Esophagus muscularis mucosa (tissue), 4 donors: ENCODE data around the gene CLNK. TPM values are rescaled to one million over a fixed set of nuclear protein-coding genes. Genes with fewer than 3 reads are reported as not detected.

ENCODE experiments used
- DNase-seq: peaks from one replicate; pipeline ENCODE4 v3.0.0-alpha.2; 2017; ENCODE audit errors: extremely low spot score
- H3K27ac ChIP-seq, 4 donors: fragments of 200-600 bp; sonication (generic); replicated peaks in 1 of 4; 1 replicate in 3 of 4; 2 replicates in 1 of 4; pipeline ENCODE4 v1.5.1; 2016 to 2019; ENCODE audit warnings: mild to moderate bottlenecking in 1 of 4
- H3K27me3 ChIP-seq, 4 donors: fragments of 200-600 bp; sonication (generic); one replicate each; pipeline versions ENCODE4 v1.5.1 to v1.6.0; 2016 to 2019
- H3K36me3 ChIP-seq, 4 donors: fragments of 200-600 bp; sonication (generic); one replicate each; pipeline ENCODE4 v1.5.1; 2016 to 2019
- H3K4me1 ChIP-seq, 4 donors: fragments of 200-600 bp; sonication (generic); one replicate each; pipeline ENCODE4 v1.5.1; 2016 to 2019
- H3K4me3 ChIP-seq, 4 donors: fragments of 200-600 bp; sonication (generic); 1 replicate in 2 of 4; 2 replicates in 2 of 4; pipeline ENCODE4 v1.5.1; 2016 to 2019; ENCODE audit warnings: mild to moderate bottlenecking in 4 of 4, moderate library complexity in 1 of 4
- H3K9me3 ChIP-seq, 4 donors: fragments of 200-600 bp; sonication (generic); 1 replicate in 3 of 4; 2 replicates in 1 of 4; pipeline ENCODE4 v1.5.1; 2016 to 2019
- EP300 ChIP-seq: sonication (generic); formaldehyde crosslinking; IDR thresholded peaks from one replicate; pipeline ENCODE4 v1.6.1; 2017; ENCODE audit warnings: antibody characterized with exemption
- POLR2A ChIP-seq: fragments of 450-650 bp; IDR thresholded peaks from one replicate; pipeline ENCODE4 v1.6.1; 2017; ENCODE audit warnings: antibody characterized with exemption, moderate library complexity, mild to moderate bottlenecking, low read depth
- POLR2AphosphoS5 ChIP-seq, 2 donors: sonication (generic); formaldehyde crosslinking; IDR thresholded peaks; one replicate each; pipeline ENCODE4 v1.6.1; 2017; ENCODE audit warnings: antibody characterized with exemption in 2 of 2
- WGBS: methylation state at CpG from one replicate; pipeline ENCODE4 v1.1.5; 2018; 5-methylcytosine and 5-hydroxymethylcytosine counted together
- intact Hi-C: fragments of 100-400 bp; cut with DNase I; formaldehyde crosslinking; loops from one replicate; pipeline ENCODE4 v1.15.1; 2023
- total RNA-seq, 4 donors: library from RNA; depleted of rRNA; stranded (reverse); fragments of >200 nt; gene quantifications; one replicate each; pipeline versions ENCODE4 v1.1.0 to v1.2.1, GENCODE V29; 2016
- TF ChIP-seq, protein P1 (sequence below), 3 experiments: fragments of 200-600 bp in 2 of 3; fragments of 450-650 bp in 1 of 3; sonication (generic) in 2 of 3; IDR thresholded peaks; one replicate each; pipeline ENCODE4 v1.5.1; 2017 to 2019; ENCODE audit warnings: antibody characterized with exemption in 3 of 3, mild to moderate bottlenecking in 2 of 3, moderate library complexity in 1 of 3

CLNK gene
- total RNA-seq, 4 donors from 2014 or later: not detected

GRCh38 chr4:10703766-10704429 lies 19.3 kb upstream of the CLNK start:
- no peak for TF ChIP-seq EP300
- TF ChIP-seq, protein P1, sequence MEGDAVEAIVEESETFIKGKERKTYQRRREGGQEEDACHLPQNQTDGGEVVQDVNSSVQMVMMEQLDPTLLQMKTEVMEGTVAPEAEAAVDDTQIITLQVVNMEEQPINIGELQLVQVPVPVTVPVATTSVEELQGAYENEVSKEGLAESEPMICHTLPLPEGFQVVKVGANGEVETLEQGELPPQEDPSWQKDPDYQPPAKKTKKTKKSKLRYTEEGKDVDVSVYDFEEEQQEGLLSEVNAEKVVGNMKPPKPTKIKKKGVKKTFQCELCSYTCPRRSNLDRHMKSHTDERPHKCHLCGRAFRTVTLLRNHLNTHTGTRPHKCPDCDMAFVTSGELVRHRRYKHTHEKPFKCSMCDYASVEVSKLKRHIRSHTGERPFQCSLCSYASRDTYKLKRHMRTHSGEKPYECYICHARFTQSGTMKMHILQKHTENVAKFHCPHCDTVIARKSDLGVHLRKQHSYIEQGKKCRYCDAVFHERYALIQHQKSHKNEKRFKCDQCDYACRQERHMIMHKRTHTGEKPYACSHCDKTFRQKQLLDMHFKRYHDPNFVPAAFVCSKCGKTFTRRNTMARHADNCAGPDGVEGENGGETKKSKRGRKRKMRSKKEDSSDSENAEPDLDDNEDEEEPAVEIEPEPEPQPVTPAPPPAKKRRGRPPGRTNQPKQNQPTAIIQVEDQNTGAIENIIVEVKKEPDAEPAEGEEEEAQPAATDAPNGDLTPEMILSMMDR (IDR thresholded peaks at IDR 0.05): no peak
- Histone ChIP-seq H3K4me3 (no peak overlapping the region), H3K9me3 (no peaks in the 10 kb centered on the region), H3K27me3 (no peaks in the 10 kb centered on the region), H3K4me1 (no peaks in the 10 kb centered on the region), H3K36me3 (no peaks in the 10 kb centered on the region), H3K27ac (no peak overlapping the region)
- DNase-seq: no peak
- intact Hi-C loops: no loop called here
- WGBS: 67% methylated on average over 3 of the region's 3 CpGs

DNA sequence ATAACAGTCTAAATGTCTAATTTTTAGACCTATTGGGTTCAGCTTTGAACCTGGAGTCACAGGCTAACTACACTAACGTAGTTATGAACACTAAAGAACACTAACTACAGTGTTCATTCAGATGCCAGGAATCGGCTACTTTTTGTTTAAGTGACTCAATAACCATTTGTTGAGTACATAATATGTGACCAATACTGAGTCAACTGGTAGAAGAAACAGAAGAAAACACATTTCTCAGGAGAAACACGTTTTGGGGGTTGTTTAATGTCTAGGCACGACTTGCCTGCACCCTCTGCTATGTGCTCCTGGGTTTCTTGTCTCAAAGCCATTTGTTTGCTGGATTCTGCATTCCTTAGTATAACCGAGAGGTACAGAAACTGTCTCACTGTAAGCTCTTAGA lies 18.6 kb upstream of the CLNK start:
- no peak overlapping the region for H3K4me3 ChIP-seq
- TF ChIP-seq, protein P1 (IDR thresholded peaks at IDR 0.05): no peak
- TF ChIP-seq EP300 (no peak), POLR2A (no peak), POLR2AphosphoS5 (IDR thresholded peaks at IDR 0.05) (no peak)
- intact Hi-C loops: no loop called here
- no peak overlapping the region for H3K27ac ChIP-seq
- H3K36me3 ChIP-seq: no peaks in the 10 kb centered on the region
- H3K27me3 ChIP-seq: no peaks in the 10 kb centered on the region
- H3K4me1 ChIP-seq: no peaks in the 10 kb centered on the region
- WGBS: 85% methylated on average over 5 of the region's 5 CpGs
- DNase-seq: no peak
- H3K9me3 ChIP-seq: no peaks in the 10 kb centered on the region

GRCh38 chr4:10701702-10702460 lies 17.3 kb upstream of the CLNK start:
- H3K36me3 ChIP-seq: no peaks in the 10 kb centered on the region
- no peak overlapping the region for H3K27ac ChIP-seq
- H3K27me3 ChIP-seq: no peaks in the 10 kb centered on the region
- H3K9me3 ChIP-seq: no peaks in the 10 kb centered on the region
- intact Hi-C loops: no loop called here
- 86% methylated on average over 7 of the region's 7 CpGs for WGBS
- DNase-seq: no peak
- H3K4me1 ChIP-seq: no peaks in the 10 kb centered on the region
- no peak overlapping the region for H3K4me3 ChIP-seq
- TF ChIP-seq POLR2AphosphoS5 (IDR thresholded peaks at IDR 0.05): no peak
- no peak for TF ChIP-seq POLR2A
- TF ChIP-seq, protein P1 (IDR thresholded peaks at IDR 0.05): no peak
- TF ChIP-seq EP300: no peak

DNA sequence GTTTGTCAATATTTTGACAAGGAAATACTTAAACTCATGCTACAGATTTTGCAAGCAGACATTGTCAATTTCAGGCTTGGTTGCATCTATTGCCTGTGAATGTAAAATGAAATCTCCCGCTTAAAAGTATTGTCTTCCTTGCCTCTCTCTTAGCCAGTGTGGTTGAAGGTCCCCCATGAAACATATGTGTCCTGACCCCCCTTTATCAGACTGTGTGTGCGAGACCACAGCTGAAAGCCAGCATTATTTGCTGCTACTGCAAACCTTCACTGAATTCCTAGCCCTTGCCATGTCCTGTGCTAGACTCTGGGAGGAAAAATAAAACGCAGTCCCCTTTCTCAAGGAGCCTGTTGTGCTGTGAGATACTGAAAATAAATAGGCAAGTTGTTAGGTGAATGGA lies 16.6 kb upstream of the CLNK start:
- DNase-seq: no peak
- no peak overlapping the region for H3K4me3 ChIP-seq
- intact Hi-C loops: no loop called here
- H3K36me3 ChIP-seq: no peaks in the 10 kb centered on the region
- no peaks in the 10 kb centered on the region for H3K27me3 ChIP-seq
- H3K27ac ChIP-seq: no peak overlapping the region
- no peaks in the 10 kb centered on the region for H3K9me3 ChIP-seq
- TF ChIP-seq POLR2AphosphoS5 (IDR thresholded peaks at IDR 0.05) (no peak), EP300 (no peak), POLR2A (no peak)
- TF ChIP-seq, protein P1 (IDR thresholded peaks at IDR 0.05): no peak
- H3K4me1 ChIP-seq: no peaks in the 10 kb centered on the region
- 70% methylated on average over 3 of the region's 3 CpGs for WGBS
